Neural progenitor cell (in vitro differentiated cells): ENCODE data around the gene SLC46A3.

Experiments used
- EZH2 ChIP-seq: fragments of 200-600 bp; sonication (generic); IDR thresholded peaks from 2 replicates; pipeline ENCODE4 v1.6.1; 2017; ENCODE audit warnings: antibody characterized with exemption, mild to moderate bottlenecking, moderate library complexity
- TF ChIP-seq, protein P1 (sequence below): fragments of 200-600 bp; sonication (generic); IDR thresholded peaks from 2 replicates; pipeline ENCODE4 v1.5.1; 2017; ENCODE audit warnings: antibody characterized with exemption, mild to moderate bottlenecking

DNA sequence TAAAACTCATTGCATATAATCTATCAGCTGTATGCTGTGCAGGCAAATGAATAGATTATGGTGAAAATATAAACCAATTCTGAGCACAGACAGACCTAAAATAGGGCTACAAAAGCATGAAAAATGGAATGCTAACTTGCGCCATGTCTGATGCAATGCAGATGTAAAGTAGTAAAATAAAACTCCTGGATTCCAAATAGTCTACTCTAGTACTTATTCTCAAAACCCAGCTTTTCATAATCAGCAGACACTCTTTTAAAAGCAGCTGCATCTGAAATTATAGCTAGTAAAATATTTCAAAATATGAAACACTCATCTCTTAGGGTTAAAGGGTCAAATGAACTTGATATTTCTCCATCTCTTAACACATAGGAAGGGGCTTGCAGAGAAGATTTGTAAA is 64.5 kb downstream of the SLC46A3 start:
- TF ChIP-seq, protein P1, sequence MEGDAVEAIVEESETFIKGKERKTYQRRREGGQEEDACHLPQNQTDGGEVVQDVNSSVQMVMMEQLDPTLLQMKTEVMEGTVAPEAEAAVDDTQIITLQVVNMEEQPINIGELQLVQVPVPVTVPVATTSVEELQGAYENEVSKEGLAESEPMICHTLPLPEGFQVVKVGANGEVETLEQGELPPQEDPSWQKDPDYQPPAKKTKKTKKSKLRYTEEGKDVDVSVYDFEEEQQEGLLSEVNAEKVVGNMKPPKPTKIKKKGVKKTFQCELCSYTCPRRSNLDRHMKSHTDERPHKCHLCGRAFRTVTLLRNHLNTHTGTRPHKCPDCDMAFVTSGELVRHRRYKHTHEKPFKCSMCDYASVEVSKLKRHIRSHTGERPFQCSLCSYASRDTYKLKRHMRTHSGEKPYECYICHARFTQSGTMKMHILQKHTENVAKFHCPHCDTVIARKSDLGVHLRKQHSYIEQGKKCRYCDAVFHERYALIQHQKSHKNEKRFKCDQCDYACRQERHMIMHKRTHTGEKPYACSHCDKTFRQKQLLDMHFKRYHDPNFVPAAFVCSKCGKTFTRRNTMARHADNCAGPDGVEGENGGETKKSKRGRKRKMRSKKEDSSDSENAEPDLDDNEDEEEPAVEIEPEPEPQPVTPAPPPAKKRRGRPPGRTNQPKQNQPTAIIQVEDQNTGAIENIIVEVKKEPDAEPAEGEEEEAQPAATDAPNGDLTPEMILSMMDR, result no peak
- no peak for TF ChIP-seq EZH2
